B cell (primary cell): ENCODE results near the gene IBTK. TPM values are rescaled to one million over a fixed set of nuclear protein-coding genes. Genes with fewer than 3 reads are reported as not detected.

ENCODE experiments used
- ATAC-seq: fragments of 200-7000 bp; cut with Tn5 transposase; one replicate; pipeline ENCODE4 v1.10.0; 2021; ENCODE audit warnings: low read depth, mild to moderate bottlenecking, moderate number of reproducible peaks, moderate library complexity
- CTCF ChIA-PET: fragments of 350-600 bp; sonication (Branson Sonifier 250); formaldehyde crosslinking; loops from one replicate; lab custom pipeline; 2021; ENCODE audit warnings: antibody characterized with exemption, inconsistent platforms; lab: Charles Lee
- POLR2A ChIA-PET: fragments of 350-600 bp; sonication (Branson Sonifier 250); formaldehyde crosslinking; loops from one replicate; lab custom pipeline; 2021; ENCODE audit warnings: antibody characterized with exemption; lab: Charles Lee
- DNase-seq: peaks from one replicate; pipeline ENCODE4 v3.0.0; 2013
- H2AFZ ChIP-seq: 2 replicates; pipeline ENCODE4 v1.6.1; 2012; ENCODE audit warnings: mild to moderate bottlenecking, low read depth, low read length; ENCODE audit not compliant: insufficient read depth, poor library complexity, severe bottlenecking
- H3K27ac ChIP-seq, 2 donors: 1 replicate in 1 of 2; 2 replicates in 1 of 2; pipeline ENCODE4 v1.5.1; 2012 to 2013; ENCODE audit warnings: low read length in 2 of 2, mild to moderate bottlenecking in 2 of 2, moderate library complexity in 1 of 2
- H3K27me3 ChIP-seq, 4 experiments: fragments of 200-600 bp in 1 of 4; sonication (generic) in 1 of 4; replicated peaks in 1 of 4; 1 replicate in 2 of 4; 2 replicates in 2 of 4; pipeline versions ENCODE4 v1.6.1 to v1.7.0; 2013 to 2016; ENCODE audit warnings: low read length in 3 of 4, mild to moderate bottlenecking in 2 of 4, mixed read lengths in 1 of 4, moderate library complexity in 1 of 4; ENCODE audit not compliant: insufficient read depth in 4 of 4, control insufficient read depth in 3 of 4; ENCODE audit errors: control extremely low read depth in 1 of 4
- H3K36me3 ChIP-seq, 2 experiments: replicated peaks in 1 of 2; 1 replicate in 1 of 2; 2 replicates in 1 of 2; pipeline versions ENCODE4 v1.6.1 to v1.7.1; 2013; ENCODE audit warnings: low read length in 1 of 2; ENCODE audit not compliant: insufficient read depth in 2 of 2, control insufficient read depth in 1 of 2; ENCODE audit errors: control extremely low read depth in 1 of 2, extremely low read depth in 1 of 2
- H3K4me1 ChIP-seq, 2 donors: fragments of 200-600 bp in 1 of 2; sonication (generic) in 1 of 2; 1 replicate in 1 of 2; 2 replicates in 1 of 2; pipeline versions ENCODE4 v1.5.1 to v1.6.1; 2013 to 2017; ENCODE audit warnings: low read length in 2 of 2; ENCODE audit not compliant: control insufficient read depth in 2 of 2, insufficient read depth in 2 of 2
- H3K4me2 ChIP-seq: replicated peaks from 2 replicates; pipeline ENCODE3; 2012; ENCODE audit warnings: mild to moderate bottlenecking, low read depth, low read length; ENCODE audit not compliant: poor library complexity, severe bottlenecking
- H3K4me3 ChIP-seq, 5 experiments: fragments of 200-600 bp in 1 of 5; sonication (generic) in 1 of 5; 1 replicate in 3 of 5; 2 replicates in 2 of 5; pipeline versions ENCODE4 v1.5.1 to v1.7.0; 2011 to 2016; ENCODE audit warnings: low read length in 4 of 5, mild to moderate bottlenecking in 4 of 5, low read depth in 2 of 5, control low read depth in 1 of 5, moderate library complexity in 1 of 5; ENCODE audit not compliant: insufficient read depth in 1 of 5; ENCODE audit errors: control extremely low read depth in 1 of 5, extremely low read depth in 1 of 5
- H3K79me2 ChIP-seq: fragments of 200-600 bp; sonication (generic); one replicate; pipeline ENCODE4 v1.6.0; 2016; ENCODE audit warnings: low read length; ENCODE audit not compliant: control insufficient read depth, insufficient read depth
- H3K9ac ChIP-seq: fragments of 200-600 bp; sonication (generic); 2 replicates; pipeline ENCODE4 v1.6.1; 2017; ENCODE audit warnings: mild to moderate bottlenecking, low read length, moderate library complexity
- H3K9me3 ChIP-seq, 3 donors: one replicate each; pipeline versions ENCODE4 v1.6.1 to v1.7.1; 2013; ENCODE audit warnings: low read length in 2 of 3; ENCODE audit not compliant: control insufficient read depth in 2 of 3, insufficient read depth in 1 of 3; ENCODE audit errors: control extremely low read depth in 1 of 3
- H4K20me1 ChIP-seq: 2 replicates; pipeline ENCODE4 v1.6.0; 2012; ENCODE audit warnings: mild to moderate bottlenecking, low read length; ENCODE audit not compliant: insufficient read depth, control insufficient read depth, poor library complexity, severe bottlenecking
- H3K27ac Mint-ChIP-seq: one replicate; pipeline ENCODE4 v1.8.0; 2021; ENCODE audit warnings: mixed read lengths
- H3K27me3 Mint-ChIP-seq: one replicate; pipeline ENCODE4 v1.8.0; 2021; ENCODE audit warnings: mixed read lengths
- H3K4me1 Mint-ChIP-seq: one replicate; pipeline ENCODE4 v1.8.0; 2021; ENCODE audit warnings: mixed read lengths
- H3K4me3 Mint-ChIP-seq: one replicate; pipeline ENCODE4 v1.8.0; 2021; ENCODE audit warnings: mixed read lengths
- H3K9me3 Mint-ChIP-seq: one replicate; pipeline ENCODE4 v1.8.0; 2022; ENCODE audit warnings: mixed read lengths; ENCODE audit not compliant: insufficient read depth
- EZH2 ChIP-seq: IDR thresholded peaks from 2 replicates; pipeline ENCODE4 v1.6.1; 2012; ENCODE audit warnings: borderline replicate concordance, low read depth, mild to moderate bottlenecking, moderate library complexity, low read length; ENCODE audit not compliant: insufficient read depth, poor library complexity, severe bottlenecking
- WGBS: methylation state at CpG from one replicate; pipeline ENCODE4 v1.1.5; 2013; ENCODE audit warnings: missing lambda C conversion rate; ENCODE audit not compliant: insufficient coverage; 5-methylcytosine and 5-hydroxymethylcytosine counted together
- intact Hi-C: fragments of 100-400 bp; cut with micrococcal nuclease; formaldehyde crosslinking; loops from one replicate; pipeline ENCODE4 v1.10.0; 2022
- polyA plus RNA-seq: library from polyadenylated mRNA; depleted of rRNA; stranded (reverse); fragments of >200 nt; gene quantifications from 2 replicates; pipeline ENCODE4 v1.2.3, GENCODE V29; 2012
- small RNA-seq: library from RNA; depleted of rRNA; stranded (forward); fragments of <200 nt; gene quantifications from one replicate; pipeline ENCODE3, GENCODE V24; 2012; ENCODE audit warnings: low replicate concordance, low read depth; ENCODE audit not compliant: insufficient read length
- total RNA-seq, 2 donors: library from RNA; stranded (reverse); fragments of 120-200 nt in 1 of 2; gene quantifications; 1 replicate in 1 of 2; 2 replicates in 1 of 2; pipeline versions ENCODE4 v1.2.3 to v1.2.4, GENCODE V29; 2013 to 2022
- TF ChIP-seq, protein P1 (sequence below): fragments of 200-600 bp; IDR thresholded peaks from one replicate; pipeline ENCODE4 v1.8.0; 2022; ENCODE audit warnings: antibody characterized with exemption, mild to moderate bottlenecking

Gene IBTK
- total and polyA plus RNA-seq, 2 donors (not counting 1 experiment from before 2014, with no cell fraction given) = 4.4 to 28.3 TPM

DNA sequence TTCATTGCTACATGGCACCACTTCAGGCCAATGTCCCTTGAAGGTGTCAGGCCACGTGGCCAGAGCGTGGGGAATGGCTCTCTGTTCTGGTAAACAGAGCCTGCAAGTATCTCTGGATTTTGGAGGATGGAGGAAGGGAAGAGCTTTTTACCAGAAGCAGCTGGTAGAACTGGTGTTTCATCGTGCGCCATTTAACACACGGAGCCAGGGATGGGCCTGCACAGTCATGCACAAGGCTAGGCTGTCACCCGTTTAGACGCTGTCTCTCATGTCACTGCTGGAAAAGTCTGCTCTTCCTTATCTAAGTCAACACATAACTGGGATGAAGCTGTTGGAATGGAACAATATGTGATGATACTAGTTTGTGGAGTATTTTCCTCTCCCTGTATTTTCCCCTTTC is 123.9 kb downstream of the IBTK start:
- no peaks in the 10 kb centered on the region for H4K20me1 ChIP-seq
- intact Hi-C loops = no loop called here
- H2AFZ ChIP-seq = no peak overlapping the region
- no peak overlapping the region for H3K9ac ChIP-seq
- DNase-seq (no peak), ATAC-seq (no peak)
- no peaks in the 10 kb centered on the region for H3K79me2 ChIP-seq
- ChIA-PET POLR2A (no interaction called here), CTCF (no interaction called here)
- Mint-ChIP-seq H3K9me3 (no peaks in the 10 kb centered on the region), H3K4me3 (no peak overlapping the region), H3K27me3 (no peaks in the 10 kb centered on the region), H3K27ac (no peak overlapping the region), H3K4me1 (no peaks in the 10 kb centered on the region)
- no peak overlapping the region for H3K27ac ChIP-seq
- TF ChIP-seq, protein P1, sequence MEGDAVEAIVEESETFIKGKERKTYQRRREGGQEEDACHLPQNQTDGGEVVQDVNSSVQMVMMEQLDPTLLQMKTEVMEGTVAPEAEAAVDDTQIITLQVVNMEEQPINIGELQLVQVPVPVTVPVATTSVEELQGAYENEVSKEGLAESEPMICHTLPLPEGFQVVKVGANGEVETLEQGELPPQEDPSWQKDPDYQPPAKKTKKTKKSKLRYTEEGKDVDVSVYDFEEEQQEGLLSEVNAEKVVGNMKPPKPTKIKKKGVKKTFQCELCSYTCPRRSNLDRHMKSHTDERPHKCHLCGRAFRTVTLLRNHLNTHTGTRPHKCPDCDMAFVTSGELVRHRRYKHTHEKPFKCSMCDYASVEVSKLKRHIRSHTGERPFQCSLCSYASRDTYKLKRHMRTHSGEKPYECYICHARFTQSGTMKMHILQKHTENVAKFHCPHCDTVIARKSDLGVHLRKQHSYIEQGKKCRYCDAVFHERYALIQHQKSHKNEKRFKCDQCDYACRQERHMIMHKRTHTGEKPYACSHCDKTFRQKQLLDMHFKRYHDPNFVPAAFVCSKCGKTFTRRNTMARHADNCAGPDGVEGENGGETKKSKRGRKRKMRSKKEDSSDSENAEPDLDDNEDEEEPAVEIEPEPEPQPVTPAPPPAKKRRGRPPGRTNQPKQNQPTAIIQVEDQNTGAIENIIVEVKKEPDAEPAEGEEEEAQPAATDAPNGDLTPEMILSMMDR = no peak
- no peak for TF ChIP-seq EZH2
- no peak overlapping the region for H3K4me2 ChIP-seq
- 100% methylated on average over 5 of the region's 7 CpGs for WGBS
- H3K4me1 ChIP-seq = no peaks in the 10 kb centered on the region
- no peaks in the 10 kb centered on the region for H3K27me3 ChIP-seq
- H3K4me3 ChIP-seq = no peak overlapping the region
- H3K36me3 ChIP-seq = no peaks in the 10 kb centered on the region
- H3K9me3 ChIP-seq = no peaks in the 10 kb centered on the region

Small RNA genes lying within 50 kb of the gene (small RNA-seq; reads per million reads assigned to genes)
- gene RNU6-130P = not detected

Other genes with a start within 250 kb of the IBTK start
- gene TPBG, start 116.1 kb upstream of the IBTK start, total RNA-seq = not detected in 2 replicates
- 0.03 and 0.07 TPM in 2 replicates for gene TPBG, start 116.1 kb upstream of the IBTK start, polyA plus RNA-seq